Stimulated activated naive B cell treated with anti-CD40 and anti-IgM and Interleukin-4, amounts not matched to agents 10 μg/mL and 1 μg/mL and 100 μg/mL, for 72 hours (primary cell): ENCODE measurements around the gene FAM120AOS.

ENCODE experiments used
- ATAC-seq, 2 donors: fragments of 150-1000 bp; cut with Tn5 transposase; replicated peaks; 2 replicates each; pipeline ENCODE4 v1.10.0; 2021; ENCODE audit warnings: moderate library complexity in 1 of 2
- DNase-seq: peaks from one replicate; pipeline ENCODE4 v3.0.0; 2021
- H3K27ac Mint-ChIP-seq: one replicate; pipeline ENCODE4 v1.8.0; 2022; ENCODE audit warnings: mild to moderate bottlenecking, mixed read lengths
- H3K27me3 Mint-ChIP-seq, 2 donors: one replicate each; pipeline ENCODE4 v1.8.0; 2022; ENCODE audit warnings: mixed read lengths in 2 of 2
- H3K36me3 Mint-ChIP-seq, 2 donors: one replicate each; pipeline ENCODE4 v1.8.0; 2022; ENCODE audit warnings: mixed read lengths in 2 of 2, mild to moderate bottlenecking in 1 of 2
- H3K4me1 Mint-ChIP-seq, 2 donors: one replicate each; pipeline ENCODE4 v1.8.0; 2022; ENCODE audit warnings: mixed read lengths in 2 of 2, mild to moderate bottlenecking in 1 of 2
- H3K4me3 Mint-ChIP-seq, 2 donors: one replicate each; pipeline ENCODE4 v1.8.0; 2022; ENCODE audit warnings: mild to moderate bottlenecking in 2 of 2, mixed read lengths in 2 of 2, moderate library complexity in 1 of 2
- H3K9me3 Mint-ChIP-seq, 2 donors: one replicate each; pipeline ENCODE4 v1.8.0; 2022; ENCODE audit warnings: mixed read lengths in 2 of 2, mild to moderate bottlenecking in 1 of 2

Gene FAM120AOS

DNA sequence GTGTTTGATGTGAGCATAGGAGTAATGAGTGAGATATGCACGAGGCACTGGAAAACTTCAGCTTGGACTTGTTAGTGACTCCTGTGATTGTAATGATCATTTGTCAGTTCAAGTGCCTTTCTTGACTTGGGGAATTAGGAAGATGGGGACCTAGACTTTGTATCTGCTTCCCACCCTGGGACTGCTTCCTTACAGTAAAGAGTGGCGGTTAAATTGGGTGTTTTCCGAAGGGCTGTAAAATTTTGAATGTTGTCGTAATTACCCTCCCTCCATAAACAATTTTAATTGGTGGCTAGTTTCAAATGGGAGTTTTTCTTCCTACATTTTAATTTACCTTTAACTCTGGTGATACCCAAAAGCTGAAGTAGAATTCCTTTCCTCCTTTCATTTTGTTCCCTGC is 23.5 kb upstream of the FAM120AOS start:
- Mint-ChIP-seq H3K27me3 (no peaks in the 10 kb centered on the region), H3K4me1 (peaks cover 11 to 27% of the 10 kb centered on the region in 2 donors), H3K9me3 (no peaks in the 10 kb centered on the region), H3K4me3 (no peak overlapping the region), H3K27ac (no peak overlapping the region), H3K36me3 (peaks cover 23 to 42% of the 10 kb centered on the region in 2 donors)
- ATAC-seq: no peak
- DNase-seq: no peak

DNA sequence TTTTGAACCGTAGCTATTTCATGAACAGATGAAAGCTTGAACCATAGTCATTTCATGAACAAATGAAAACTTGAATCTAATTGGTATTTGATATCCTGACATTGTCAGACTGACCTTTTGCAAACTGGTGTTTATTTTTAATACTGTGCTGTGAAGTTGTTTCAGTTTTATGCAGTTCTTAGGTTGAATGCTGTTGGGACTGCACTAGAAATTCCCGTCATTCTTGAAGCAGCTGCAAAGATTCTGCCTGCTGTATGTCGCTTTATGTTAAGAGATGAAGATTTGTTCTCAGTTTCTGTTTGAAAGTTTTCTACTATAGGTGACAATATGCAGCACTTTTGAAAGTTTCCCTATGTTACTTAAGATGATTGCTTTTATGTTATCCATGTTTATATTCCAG is 22.5 kb upstream of the FAM120AOS start:
- Mint-ChIP-seq H3K4me1 (peaks cover 10 to 23% of the 10 kb centered on the region in 2 donors), H3K27me3 (no peaks in the 10 kb centered on the region), H3K9me3 (no peaks in the 10 kb centered on the region), H3K4me3 (no peak overlapping the region), H3K36me3 (peaks cover 17 to 41% of the 10 kb centered on the region in 2 donors), H3K27ac (no peak overlapping the region)
- ATAC-seq: no peak
- no peak for DNase-seq

DNA sequence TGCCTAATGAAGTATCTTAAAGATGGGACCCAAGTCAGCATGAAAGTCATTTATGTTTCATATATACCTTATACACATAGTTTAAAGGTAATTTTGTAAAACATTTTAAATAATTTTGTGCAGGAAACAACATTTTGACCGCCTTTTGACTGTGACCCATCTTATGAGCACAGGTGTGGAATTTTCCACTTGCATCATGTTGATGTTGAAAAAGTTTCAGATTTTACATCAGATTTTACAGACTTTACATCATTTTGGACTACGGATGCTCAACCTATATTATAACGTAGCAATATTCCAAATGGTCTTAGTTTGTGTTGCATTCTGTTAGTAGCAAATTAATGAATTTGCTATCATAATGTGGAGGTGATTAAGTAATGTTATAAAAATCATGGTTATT is 21.7 kb upstream of the FAM120AOS start:
- no peak overlapping the region for H3K4me3 Mint-ChIP-seq
- DNase-seq (no peak), ATAC-seq (no peak)
- peaks cover 12 to 23% of the 10 kb centered on the region in 2 donors for H3K4me1 Mint-ChIP-seq
- H3K27ac Mint-ChIP-seq: no peak overlapping the region
- H3K27me3 Mint-ChIP-seq: no peaks in the 10 kb centered on the region
- H3K9me3 Mint-ChIP-seq: no peaks in the 10 kb centered on the region
- peaks cover 18 to 44% of the 10 kb centered on the region in 2 donors for H3K36me3 Mint-ChIP-seq

DNA sequence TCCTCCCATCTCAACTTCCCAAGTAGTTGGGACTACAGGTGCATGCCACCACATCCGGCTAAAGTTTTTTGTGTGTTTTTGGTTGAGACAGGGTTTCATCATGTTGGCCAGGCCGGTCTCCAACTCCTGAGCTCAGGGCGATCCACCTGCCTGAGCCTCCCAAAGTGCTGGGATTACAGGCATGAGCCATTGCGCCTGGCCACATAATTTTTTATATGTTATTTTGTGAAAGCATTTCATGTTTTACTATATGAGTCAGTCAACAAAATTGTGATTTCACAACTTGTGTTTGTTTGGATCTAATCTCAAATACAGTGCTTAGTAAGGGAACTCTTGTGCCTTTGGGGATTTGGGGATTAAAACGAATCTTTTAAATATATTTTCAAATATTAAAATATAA is 20.0 kb upstream of the FAM120AOS start:
- Mint-ChIP-seq H3K27me3 (no peaks in the 10 kb centered on the region), H3K4me3 (no peak overlapping the region), H3K9me3 (no peaks in the 10 kb centered on the region), H3K27ac (no peak overlapping the region), H3K36me3 (peaks cover 19 to 43% of the 10 kb centered on the region in 2 donors), H3K4me1 (peaks cover 16 to 31% of the 10 kb centered on the region in 2 donors)
- no peak for ATAC-seq
- no peak for DNase-seq

DNA sequence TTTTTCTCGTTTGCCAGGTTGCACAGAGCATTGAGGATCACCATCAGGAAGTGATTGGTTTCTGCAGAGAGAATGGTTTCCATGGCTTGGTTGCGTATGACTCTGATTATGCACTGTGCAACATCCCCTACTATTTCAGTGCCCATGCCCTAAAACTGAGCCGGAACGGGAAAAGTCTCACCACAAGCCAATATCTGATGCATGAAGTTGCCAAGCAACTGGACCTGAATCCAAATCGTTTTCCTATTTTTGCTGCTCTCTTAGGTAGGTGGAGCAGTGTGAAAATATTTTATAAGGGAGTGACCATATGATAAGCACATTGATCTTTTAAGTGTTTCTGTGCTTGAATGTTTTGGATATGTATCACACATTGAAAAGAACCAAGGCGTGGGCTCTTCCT is 17.7 kb upstream of the FAM120AOS start:
- H3K27ac Mint-ChIP-seq: no peak overlapping the region
- H3K36me3 Mint-ChIP-seq: peaks cover 13 to 37% of the 10 kb centered on the region in 2 donors
- no peak overlapping the region for H3K4me3 Mint-ChIP-seq
- peaks cover 27 to 43% of the 10 kb centered on the region in 2 donors for H3K4me1 Mint-ChIP-seq
- no peaks in the 10 kb centered on the region for H3K9me3 Mint-ChIP-seq
- DNase-seq (no peak), ATAC-seq (no peak)
- H3K27me3 Mint-ChIP-seq: no peaks in the 10 kb centered on the region

DNA sequence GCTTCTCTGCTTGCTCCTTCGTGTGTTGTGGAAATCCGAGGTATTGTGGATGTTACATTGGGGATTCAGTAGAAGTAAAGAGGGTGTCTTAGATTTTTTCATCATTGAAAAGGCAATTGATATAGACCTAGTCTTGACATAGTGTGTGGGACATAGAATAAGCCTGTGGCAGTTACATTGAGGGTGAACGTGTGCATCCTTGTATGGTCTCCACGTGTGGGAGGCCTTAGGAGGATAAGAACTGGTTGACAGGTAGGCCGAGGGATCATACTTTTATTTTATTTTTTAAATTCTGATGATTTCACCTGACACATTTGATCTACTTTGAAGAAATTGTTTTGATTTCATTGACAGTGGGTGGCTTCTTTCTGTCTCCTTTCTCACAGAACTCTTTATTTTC is 17.0 kb upstream of the FAM120AOS start:
- peaks cover 31 to 51% of the 10 kb centered on the region in 2 donors for H3K4me1 Mint-ChIP-seq
- peak overlapping the region; percentile 43 for H3K27ac Mint-ChIP-seq
- H3K4me3 Mint-ChIP-seq: no peak overlapping the region
- no peak for ATAC-seq
- H3K36me3 Mint-ChIP-seq: peaks cover 13 to 34% of the 10 kb centered on the region in 2 donors
- no peak for DNase-seq
- no peaks in the 10 kb centered on the region for H3K9me3 Mint-ChIP-seq
- no peaks in the 10 kb centered on the region for H3K27me3 Mint-ChIP-seq

DNA sequence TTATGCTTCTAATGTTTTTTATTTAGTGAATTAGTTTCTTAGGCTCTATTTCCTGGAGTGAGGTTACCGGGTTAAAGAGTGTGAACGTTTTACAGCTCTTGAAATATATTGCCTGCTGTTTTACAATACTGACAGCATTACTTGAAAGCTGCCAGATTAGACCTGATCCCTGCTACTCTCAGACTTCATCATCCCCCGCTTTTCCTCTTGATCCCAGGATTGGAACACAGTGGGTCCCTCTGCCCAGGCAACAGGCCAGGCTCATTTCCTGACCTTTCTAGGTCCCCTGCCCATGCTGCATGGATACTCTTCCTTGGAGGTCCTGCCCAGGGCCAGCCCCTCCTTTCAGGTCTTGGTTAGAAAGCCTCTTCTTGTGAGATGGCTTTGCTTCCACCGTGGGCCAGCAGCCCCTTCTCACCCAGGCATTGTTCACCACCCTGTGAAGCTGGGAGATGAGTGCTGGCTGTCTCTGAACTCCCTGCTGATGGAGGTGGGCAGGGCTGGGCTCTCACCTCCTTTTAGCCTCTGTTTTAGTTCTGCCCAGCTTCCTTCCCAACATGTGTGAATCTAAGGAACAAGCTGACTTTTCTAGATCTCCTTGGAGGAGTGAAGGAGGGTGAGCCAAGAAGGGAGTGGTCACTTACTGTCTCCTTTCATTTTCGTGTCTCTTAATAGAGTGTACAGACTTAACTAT is 15.5 kb upstream of the FAM120AOS start:
- Mint-ChIP-seq H3K4me3 (no peak overlapping the region), H3K36me3 (peaks cover 13 to 34% of the 10 kb centered on the region in 2 donors), H3K27ac (peak overlapping the region; percentile 42), H3K9me3 (no peaks in the 10 kb centered on the region), H3K27me3 (no peaks in the 10 kb centered on the region), H3K4me1 (peaks cover 38 to 65% of the 10 kb centered on the region in 2 donors)
- DNase-seq: no peak
- no peak for ATAC-seq

DNA sequence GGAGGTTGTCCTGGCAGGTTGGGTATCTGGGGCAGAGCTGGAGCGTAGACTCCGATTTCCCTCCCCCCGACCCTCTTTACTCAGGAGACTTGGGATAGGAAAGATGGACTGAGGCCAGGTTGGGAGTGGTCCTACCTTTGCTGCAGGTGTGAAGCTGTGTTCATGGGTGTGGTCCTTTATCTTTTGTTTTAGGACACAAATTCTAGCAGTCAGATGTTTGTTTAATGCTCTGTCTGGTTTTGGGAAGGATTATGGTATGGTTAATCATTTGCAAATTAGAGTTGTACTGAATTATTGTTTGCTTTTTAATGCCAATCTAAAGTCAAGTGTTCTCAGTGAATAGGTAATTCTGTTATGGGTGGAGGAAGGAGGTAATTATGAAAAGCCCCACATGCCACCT is 14.1 kb upstream of the FAM120AOS start:
- Mint-ChIP-seq H3K4me1 (peaks cover 46 to 76% of the 10 kb centered on the region in 2 donors), H3K36me3 (peaks cover 14 to 38% of the 10 kb centered on the region in 2 donors), H3K4me3 (peak overlapping the region; percentile 9 to 13), H3K9me3 (no peaks in the 10 kb centered on the region), H3K27ac (peak overlapping the region; percentile 67), H3K27me3 (no peaks in the 10 kb centered on the region)
- DNase-seq (no peak), ATAC-seq (no peak)

DNA sequence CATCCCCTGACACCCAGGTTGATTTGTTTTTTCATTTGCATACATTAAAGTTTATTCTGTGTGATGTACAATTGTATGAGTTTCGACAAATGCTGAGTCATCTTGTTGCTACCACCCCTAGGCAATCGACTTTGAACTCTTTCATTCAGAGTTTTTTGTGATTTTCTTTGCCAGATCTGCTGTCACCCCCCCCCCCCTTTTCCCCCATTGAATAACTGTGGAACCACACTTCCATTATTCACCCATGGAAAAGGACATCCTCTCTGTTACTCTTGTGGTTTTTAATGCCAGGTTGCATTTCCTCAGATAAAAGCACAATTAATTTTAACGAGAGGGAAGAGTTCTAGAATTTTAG is 13.7 kb upstream of the FAM120AOS start:
- H3K4me1 Mint-ChIP-seq: peaks cover 47 to 79% of the 10 kb centered on the region in 2 donors
- H3K36me3 Mint-ChIP-seq: peaks cover 16 to 35% of the 10 kb centered on the region in 2 donors
- ATAC-seq (no peak), DNase-seq (no peak)
- H3K27me3 Mint-ChIP-seq: no peaks in the 10 kb centered on the region
- H3K9me3 Mint-ChIP-seq: no peaks in the 10 kb centered on the region
- peak overlapping the region; percentile 9 to 13 for H3K4me3 Mint-ChIP-seq
- peak overlapping the region; percentile 67 for H3K27ac Mint-ChIP-seq

DNA sequence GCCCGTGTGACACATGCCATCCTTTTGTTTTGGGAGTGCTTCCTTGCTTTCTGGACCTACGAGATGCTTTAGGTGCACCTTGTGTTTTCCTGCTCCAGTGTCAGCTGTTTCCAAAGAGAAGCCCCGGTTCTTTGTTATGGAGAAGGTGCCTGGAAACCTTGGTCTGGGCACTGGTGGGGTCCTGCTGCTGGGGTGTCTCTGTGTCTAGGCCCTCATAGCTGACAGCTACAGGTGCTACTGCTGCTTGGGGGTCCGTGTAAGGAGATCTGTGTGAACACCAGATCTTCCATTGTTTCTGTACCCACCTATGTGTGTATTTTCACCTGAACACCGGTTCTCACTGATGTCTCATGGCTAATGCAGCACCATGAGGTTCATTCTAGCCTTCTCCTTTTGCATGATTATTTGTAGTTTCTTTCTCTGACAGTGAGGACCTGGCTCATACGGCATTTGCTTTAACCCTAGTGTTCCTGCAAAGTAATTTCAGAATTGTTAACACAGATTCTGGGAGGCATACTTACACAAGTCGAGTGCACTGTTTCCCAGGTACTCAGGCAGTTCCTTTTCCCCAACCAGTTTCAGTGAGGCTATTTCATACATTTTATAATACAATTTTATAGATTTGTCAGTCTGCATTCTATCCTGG is 13.2 kb upstream of the FAM120AOS start:
- no peak for ATAC-seq
- no peak for DNase-seq
- H3K27me3 Mint-ChIP-seq: no peaks in the 10 kb centered on the region
- no peaks in the 10 kb centered on the region for H3K9me3 Mint-ChIP-seq
- peaks cover 16 to 34% of the 10 kb centered on the region in 2 donors for H3K36me3 Mint-ChIP-seq
- H3K27ac Mint-ChIP-seq: peak overlapping the region; percentile 77
- peaks cover 47 to 79% of the 10 kb centered on the region in 2 donors for H3K4me1 Mint-ChIP-seq
- H3K4me3 Mint-ChIP-seq: no peak overlapping the region

DNA sequence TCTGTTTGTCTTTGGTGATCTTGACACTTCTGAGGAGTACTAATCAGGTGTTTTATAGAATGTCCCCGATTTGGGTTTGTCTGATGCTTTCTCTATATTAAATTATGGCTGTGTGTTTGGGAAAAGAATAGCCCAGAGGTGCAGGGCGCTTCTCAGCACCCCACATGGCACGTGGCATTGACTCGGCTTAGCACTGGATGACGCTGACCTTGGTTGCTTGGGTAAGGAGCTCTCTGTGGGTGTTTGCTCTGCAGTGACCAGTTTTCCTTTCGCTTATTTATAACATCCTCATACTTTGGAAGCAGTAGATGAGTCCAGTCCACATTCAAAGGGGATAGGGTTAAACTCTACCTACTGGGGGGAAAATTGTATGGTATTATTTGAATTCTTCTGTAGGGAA is 12.5 kb upstream of the FAM120AOS start:
- Mint-ChIP-seq H3K9me3 (no peaks in the 10 kb centered on the region), H3K27me3 (no peaks in the 10 kb centered on the region), H3K36me3 (peaks cover 14 to 31% of the 10 kb centered on the region in 2 donors), H3K4me3 (no peak overlapping the region), H3K27ac (no peak overlapping the region), H3K4me1 (peaks cover 50 to 81% of the 10 kb centered on the region in 2 donors)
- ATAC-seq (no peak), DNase-seq (no peak)

DNA sequence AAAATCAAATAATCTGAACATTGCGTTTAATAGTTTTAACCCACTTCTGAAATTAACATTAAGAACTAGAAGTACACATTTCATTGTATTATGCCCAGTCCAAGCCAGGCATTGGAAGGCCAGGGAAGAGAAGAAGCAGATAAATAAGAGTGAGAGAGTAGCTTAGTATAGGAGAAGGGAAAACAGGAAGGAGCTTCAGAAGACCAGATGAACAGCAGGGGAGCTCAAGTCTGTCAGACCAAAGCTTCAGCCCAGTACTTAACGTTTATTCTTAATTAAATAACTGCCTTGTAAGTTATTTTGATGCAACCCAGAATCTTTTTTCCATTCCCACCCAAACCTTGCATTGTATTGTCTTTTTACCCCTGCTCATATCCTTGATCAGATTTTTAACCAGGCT is 11.5 kb upstream of the FAM120AOS start:
- DNase-seq: no peak
- no peak for ATAC-seq
- no peaks in the 10 kb centered on the region for H3K27me3 Mint-ChIP-seq
- peak overlapping the region in 1 of 2 donors; percentile 52 for H3K4me3 Mint-ChIP-seq
- H3K36me3 Mint-ChIP-seq: peaks cover 7 to 26% of the 10 kb centered on the region in 2 donors
- H3K27ac Mint-ChIP-seq: peak overlapping the region; percentile 93
- no peaks in the 10 kb centered on the region for H3K9me3 Mint-ChIP-seq
- peaks cover 49 to 82% of the 10 kb centered on the region in 2 donors for H3K4me1 Mint-ChIP-seq

DNA sequence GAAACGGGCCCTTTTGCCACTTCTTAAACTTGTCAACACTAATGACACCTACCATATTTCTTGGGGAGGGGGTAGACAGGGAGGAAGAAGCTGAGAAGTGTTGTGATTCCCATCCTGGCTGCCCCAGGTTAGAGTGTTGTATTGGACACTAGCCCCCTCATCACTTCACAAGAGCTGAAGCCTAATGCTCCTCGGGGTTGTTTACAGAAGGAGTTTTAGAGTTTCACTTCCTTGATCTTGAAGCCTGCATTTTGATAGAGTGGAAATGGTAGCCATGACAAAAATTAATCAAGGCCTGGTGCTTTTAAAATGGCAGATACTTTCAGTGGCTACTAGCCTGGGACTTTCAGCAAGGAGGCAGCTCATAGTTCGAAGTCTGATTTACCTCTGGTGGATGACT is 11.0 kb upstream of the FAM120AOS start:
- peak; percentile 4 for DNase-seq
- Mint-ChIP-seq H3K4me1 (peaks cover 52 to 85% of the 10 kb centered on the region in 2 donors), H3K9me3 (no peaks in the 10 kb centered on the region), H3K4me3 (peak overlapping the region; percentile 2 to 52), H3K27me3 (no peaks in the 10 kb centered on the region), H3K27ac (peak overlapping the region; percentile 93), H3K36me3 (peaks cover 7 to 28% of the 10 kb centered on the region in 2 donors)
- ATAC-seq: peak; percentile 85 to 90

DNA sequence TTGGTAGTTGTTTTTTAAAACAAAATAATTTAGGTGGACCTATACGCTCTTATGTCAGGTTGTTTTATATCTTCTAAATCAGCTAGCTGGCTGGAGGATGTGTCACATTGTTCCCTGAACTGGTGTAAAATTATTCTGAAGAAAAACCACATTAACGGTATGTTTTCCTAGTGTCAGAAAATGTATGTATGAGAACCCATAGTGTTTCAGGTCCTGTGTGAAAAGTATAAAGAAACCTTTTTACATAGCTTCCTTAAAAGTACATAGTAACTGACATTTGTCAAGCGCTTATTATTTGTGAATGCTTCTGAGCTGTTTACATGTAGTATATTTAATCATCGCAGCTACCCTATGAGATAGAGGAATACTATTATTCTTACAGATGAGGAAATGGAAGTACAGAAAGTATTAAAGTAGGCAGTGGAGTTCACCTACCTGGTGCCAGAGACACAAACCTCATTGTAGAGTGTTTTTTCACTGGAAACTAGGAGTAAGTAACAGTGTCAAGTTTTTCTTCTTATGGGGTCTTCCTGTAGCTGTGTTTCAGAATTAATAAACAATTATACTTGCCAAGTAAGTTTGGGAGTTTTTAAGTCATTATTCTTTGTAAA is 10.4 kb upstream of the FAM120AOS start:
- peaks cover 51 to 85% of the 10 kb centered on the region in 2 donors for H3K4me1 Mint-ChIP-seq
- no peaks in the 10 kb centered on the region for H3K9me3 Mint-ChIP-seq
- peaks cover 9 to 31% of the 10 kb centered on the region in 2 donors for H3K36me3 Mint-ChIP-seq
- no peak for DNase-seq
- H3K4me3 Mint-ChIP-seq: peak overlapping the region in 1 of 2 donors; percentile 22
- H3K27me3 Mint-ChIP-seq: no peaks in the 10 kb centered on the region
- peak overlapping the region; percentile 93 for H3K27ac Mint-ChIP-seq
- ATAC-seq: peak; percentile 54 to 66

DNA sequence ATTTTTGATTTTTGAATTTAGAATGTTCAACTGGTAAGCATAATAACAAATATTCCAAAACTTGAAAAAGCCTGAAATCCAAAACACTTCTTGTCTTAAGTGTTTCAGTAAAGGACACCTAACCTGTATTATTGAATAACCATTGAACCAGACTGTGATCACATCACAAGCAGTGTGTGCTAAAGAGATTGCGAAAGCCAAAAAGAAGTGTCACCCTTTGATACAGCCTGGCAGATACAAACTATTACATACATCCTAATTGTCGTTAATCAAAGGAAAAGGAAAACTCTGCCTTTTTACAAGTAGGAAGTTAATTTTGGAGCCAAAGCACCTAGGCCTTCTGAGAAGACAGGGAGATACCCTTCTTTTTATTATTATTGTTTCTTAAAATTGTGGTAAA is 8.4 kb upstream of the FAM120AOS start:
- H3K9me3 Mint-ChIP-seq: no peaks in the 10 kb centered on the region
- H3K36me3 Mint-ChIP-seq: peaks cover 18 to 36% of the 10 kb centered on the region in 2 donors
- H3K27ac Mint-ChIP-seq: no peak overlapping the region
- no peak overlapping the region for H3K4me3 Mint-ChIP-seq
- DNase-seq (no peak), ATAC-seq (no peak)
- H3K27me3 Mint-ChIP-seq: no peaks in the 10 kb centered on the region
- H3K4me1 Mint-ChIP-seq: peaks cover 52 to 80% of the 10 kb centered on the region in 2 donors
